NCI-H748 (cell line): ENCODE data around the gene COPG1.

Source experiments
- DNase-seq: peaks from one replicate; lab custom pipeline; 2025; ENCODE audit not compliant: unreplicated experiment; lab: John Stamatoyannopoulos, UW

The COPG1 gene

GRCh38 chr3:129313665-129314385 is 64.4 kb downstream of the COPG1 start:
- DNase-seq, result peak; percentile 27

GRCh38 chr3:129314386-129315222 is 65.2 kb downstream of the COPG1 start:
- peak; percentile 97 for DNase-seq

- DNase-seq, result peak; percentile 40
These were observed 66.0 kb downstream of the COPG1 start for GRCh38 chr3:129315223-129315997.

GRCh38 chr3:129315998-129316247 is 66.5 kb downstream of the COPG1 start:
- no peak for DNase-seq

- peak; percentile 76 for DNase-seq
These were observed 67.0 kb downstream of the COPG1 start for GRCh38 chr3:129316248-129317013.

GRCh38 chr3:129317014-129317771 is 67.8 kb downstream of the COPG1 start:
- DNase-seq, result no peak

- no peak for DNase-seq
These were observed 68.4 kb downstream of the COPG1 start for GRCh38 chr3:129317848-129318247.

GRCh38 chr3:129318921-129319320 is 69.5 kb downstream of the COPG1 start:
- no peak for DNase-seq

- no peak for DNase-seq
These were observed 70.9 kb downstream of the COPG1 start for GRCh38 chr3:129320261-129320660.

GRCh38 chr3:129320825-129321487 is 71.5 kb downstream of the COPG1 start:
- DNase-seq, result no peak

- no peak for DNase-seq
These were observed 72.5 kb downstream of the COPG1 start for GRCh38 chr3:129321887-129322286.

GRCh38 chr3:129323651-129324294 is 74.4 kb downstream of the COPG1 start:
- no peak for DNase-seq

- no peak for DNase-seq
These were observed 75.4 kb downstream of the COPG1 start for GRCh38 chr3:129324855-129325254.

GRCh38 chr3:129325383-129325782 is 76.0 kb downstream of the COPG1 start:
- DNase-seq, result no peak

GRCh38 chr3:129326138-129326537 is 76.7 kb downstream of the COPG1 start:
- no peak for DNase-seq

- no peak for DNase-seq
These were observed 77.2 kb downstream of the COPG1 start for GRCh38 chr3:129326595-129326994.
